Measurements from ENCODE around the gene RDH13. TPM values are rescaled to one million over a fixed set of nuclear protein-coding genes. Genes with fewer than 3 reads are reported as not detected.

RDH13 gene
- total RNA-seq, 4 donors from 2014 or later, result 6.3 to 25.7 (median 12.7) TPM

DNA sequence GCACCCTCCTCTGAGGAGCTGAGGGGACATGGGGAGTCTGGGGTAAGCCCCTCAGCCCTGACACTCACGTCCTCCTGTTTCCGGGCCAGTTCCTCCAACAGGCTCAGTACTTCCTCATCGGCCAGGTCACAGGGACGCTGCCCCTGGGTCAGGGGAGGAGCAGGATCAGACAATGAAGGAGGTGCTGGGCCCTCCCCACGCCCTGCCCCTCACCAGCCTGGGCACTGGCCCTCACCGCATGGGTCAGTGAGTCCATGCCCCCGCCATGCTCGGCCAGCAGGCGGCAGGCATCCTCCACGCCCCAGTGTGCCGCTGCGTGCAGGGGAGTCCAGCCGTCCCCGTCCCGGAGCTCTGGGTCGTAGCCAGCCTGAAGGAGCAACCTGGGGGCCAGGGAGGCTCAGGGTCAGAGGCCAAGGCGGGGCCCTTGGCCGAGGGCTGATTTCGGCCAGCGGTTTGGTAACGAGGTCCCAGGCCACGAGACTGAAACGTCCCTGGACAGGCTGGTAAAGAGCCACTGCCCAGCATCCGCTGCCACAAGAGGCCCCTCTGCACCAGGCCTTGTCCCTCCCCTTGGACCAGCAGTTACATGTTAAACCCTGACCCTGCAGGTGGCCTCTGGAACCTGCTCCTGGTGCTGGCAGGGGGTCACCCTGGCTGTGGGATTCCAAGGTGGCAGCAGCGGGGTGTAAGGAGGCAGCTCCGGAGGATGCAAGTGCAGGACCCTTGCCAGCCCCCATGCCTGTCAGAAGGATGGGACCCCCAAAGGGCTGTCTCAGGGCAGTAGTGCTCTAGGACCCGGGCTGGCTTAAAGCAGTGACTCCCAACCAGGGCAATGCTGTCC lies 36.0 kb upstream of the RDH13 start:
- H3K9me3 ChIP-seq, result peaks cover 0 to 9% (median 0%) of the 10 kb centered on the region in 4 donors
- no peak for DNase-seq (ENCODE audit: low spot score in 2 of 2)
- H3K27ac ChIP-seq, result peak overlapping the region in 1 of 4 donors; percentile 38
- H3K4me1 ChIP-seq, result peaks cover 0 to 23% (median 6%) of the 10 kb centered on the region in 4 donors
- H3K36me3 ChIP-seq, result peaks cover 4 to 83% (median 23%) of the 10 kb centered on the region in 3 donors
- H3K27me3 ChIP-seq, result no peaks in the 10 kb centered on the region
- H3K4me3 ChIP-seq, result no peak overlapping the region
- 62 to 79% methylated on average over 17 to 23 of the region's 27 CpGs for WGBS, 2 donors
- TF ChIP-seq EP300 (IDR thresholded peaks at IDR 0.05), result no peak

DNA sequence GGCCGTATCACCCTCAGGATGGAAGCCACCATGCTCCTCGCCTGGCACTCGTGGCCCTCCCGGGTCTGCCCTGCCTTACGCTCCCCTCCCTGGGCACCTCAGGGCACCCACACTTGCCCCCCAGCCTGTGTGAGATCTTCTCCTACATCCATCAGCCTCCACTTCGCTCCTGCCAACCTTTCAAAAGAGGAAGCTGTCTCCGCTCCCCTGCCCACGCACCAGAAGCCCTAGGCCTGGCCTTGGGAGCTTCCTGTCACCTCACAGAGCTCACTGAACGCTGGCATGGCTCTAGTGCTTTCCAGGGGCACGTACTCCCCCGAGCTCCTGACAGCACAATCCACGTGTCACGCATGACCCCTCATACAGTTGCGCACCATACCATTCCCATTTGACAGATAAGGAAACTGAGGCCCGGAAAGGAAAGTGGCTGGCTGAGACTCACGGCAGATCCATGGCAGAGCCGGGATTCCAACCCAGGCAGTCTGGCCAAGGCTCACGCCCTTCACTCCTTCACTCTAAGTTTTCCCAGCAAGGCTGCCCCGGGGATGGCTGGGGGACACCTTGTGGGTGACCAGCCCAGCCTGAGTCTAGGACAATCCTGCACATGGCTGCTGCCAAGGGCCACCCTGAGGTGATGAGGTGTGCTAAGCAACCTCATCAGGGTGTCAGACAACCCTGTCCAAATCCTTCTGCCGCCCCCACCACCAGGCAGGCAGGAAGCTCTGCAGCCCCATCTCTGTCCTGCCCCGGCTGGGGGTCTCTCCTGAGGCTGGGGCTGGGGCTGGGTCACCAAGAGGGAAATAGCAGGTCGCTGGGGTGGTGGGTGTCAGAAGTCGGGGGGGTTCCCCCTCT lies 35.1 kb upstream of the RDH13 start:
- 90 to 93% methylated on average over 20 to 23 of the region's 23 CpGs for WGBS, 2 donors
- Histone ChIP-seq H3K27ac (no peak overlapping the region), H3K27me3 (no peaks in the 10 kb centered on the region), H3K36me3 (peaks cover 4 to 75% (median 17%) of the 10 kb centered on the region in 3 donors), H3K9me3 (peaks cover 0 to 4% (median 0%) of the 10 kb centered on the region in 4 donors), H3K4me1 (peaks cover 0 to 23% (median 6%) of the 10 kb centered on the region in 4 donors), H3K4me3 (no peak overlapping the region)
- no peak for DNase-seq (ENCODE audit: low spot score in 2 of 2)
- TF ChIP-seq EP300 (IDR thresholded peaks at IDR 0.05) (no peak), POLR2A (IDR thresholded peaks at IDR 0.05) (no peak)
- TF ChIP-seq, protein P1, sequence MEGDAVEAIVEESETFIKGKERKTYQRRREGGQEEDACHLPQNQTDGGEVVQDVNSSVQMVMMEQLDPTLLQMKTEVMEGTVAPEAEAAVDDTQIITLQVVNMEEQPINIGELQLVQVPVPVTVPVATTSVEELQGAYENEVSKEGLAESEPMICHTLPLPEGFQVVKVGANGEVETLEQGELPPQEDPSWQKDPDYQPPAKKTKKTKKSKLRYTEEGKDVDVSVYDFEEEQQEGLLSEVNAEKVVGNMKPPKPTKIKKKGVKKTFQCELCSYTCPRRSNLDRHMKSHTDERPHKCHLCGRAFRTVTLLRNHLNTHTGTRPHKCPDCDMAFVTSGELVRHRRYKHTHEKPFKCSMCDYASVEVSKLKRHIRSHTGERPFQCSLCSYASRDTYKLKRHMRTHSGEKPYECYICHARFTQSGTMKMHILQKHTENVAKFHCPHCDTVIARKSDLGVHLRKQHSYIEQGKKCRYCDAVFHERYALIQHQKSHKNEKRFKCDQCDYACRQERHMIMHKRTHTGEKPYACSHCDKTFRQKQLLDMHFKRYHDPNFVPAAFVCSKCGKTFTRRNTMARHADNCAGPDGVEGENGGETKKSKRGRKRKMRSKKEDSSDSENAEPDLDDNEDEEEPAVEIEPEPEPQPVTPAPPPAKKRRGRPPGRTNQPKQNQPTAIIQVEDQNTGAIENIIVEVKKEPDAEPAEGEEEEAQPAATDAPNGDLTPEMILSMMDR (IDR thresholded peaks at IDR 0.05), result no peak

DNA sequence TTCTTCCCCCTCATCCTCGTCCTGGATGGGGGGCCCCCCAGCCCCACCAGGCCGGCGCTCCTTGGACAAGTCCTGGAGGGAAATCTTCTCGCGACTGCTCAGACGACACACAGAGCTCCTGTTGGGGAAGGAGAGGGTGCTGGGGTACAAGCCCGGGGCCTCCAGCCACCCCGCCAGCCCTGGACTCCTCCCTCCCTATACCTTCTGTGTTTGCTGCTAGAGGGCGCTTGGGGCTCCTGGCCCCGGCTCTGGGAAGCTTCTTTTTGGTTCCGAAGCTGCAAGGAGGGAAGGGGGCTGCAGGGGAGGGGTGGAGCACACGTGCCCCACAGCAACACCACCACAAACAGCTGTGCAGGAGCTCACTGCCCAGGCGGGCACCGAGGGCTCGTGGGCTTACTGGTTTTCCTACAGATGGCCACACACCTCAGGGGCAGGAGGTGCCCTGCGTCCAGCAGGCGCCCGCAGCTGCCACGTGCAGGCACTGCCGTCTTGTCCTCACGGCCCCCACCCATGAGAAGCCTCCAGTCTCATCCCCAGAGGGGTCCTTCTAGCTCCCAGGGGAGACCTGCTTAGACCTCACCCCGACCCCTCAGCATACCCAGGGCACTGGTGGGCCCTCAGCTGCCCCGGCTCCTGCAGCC lies 33.2 kb upstream of the RDH13 start:
- no peak overlapping the region for H3K4me3 ChIP-seq
- H3K27me3 ChIP-seq, result no peaks in the 10 kb centered on the region
- H3K27ac ChIP-seq, result no peak overlapping the region
- TF ChIP-seq POLR2A (IDR thresholded peaks at IDR 0.05) (no peak), EP300 (IDR thresholded peaks at IDR 0.05) (no peak)
- TF ChIP-seq, protein P1 (IDR thresholded peaks at IDR 0.05), result no peak
- H3K9me3 ChIP-seq, result no peaks in the 10 kb centered on the region
- H3K36me3 ChIP-seq, result peaks cover 4 to 75% (median 25%) of the 10 kb centered on the region in 3 donors
- WGBS, 2 donors, result 77 to 80% methylated on average over 17 to 23 of the region's 23 CpGs
- DNase-seq (ENCODE audit: low spot score in 2 of 2), result no peak
- peaks cover 0 to 23% (median 6%) of the 10 kb centered on the region in 4 donors for H3K4me1 ChIP-seq

DNA sequence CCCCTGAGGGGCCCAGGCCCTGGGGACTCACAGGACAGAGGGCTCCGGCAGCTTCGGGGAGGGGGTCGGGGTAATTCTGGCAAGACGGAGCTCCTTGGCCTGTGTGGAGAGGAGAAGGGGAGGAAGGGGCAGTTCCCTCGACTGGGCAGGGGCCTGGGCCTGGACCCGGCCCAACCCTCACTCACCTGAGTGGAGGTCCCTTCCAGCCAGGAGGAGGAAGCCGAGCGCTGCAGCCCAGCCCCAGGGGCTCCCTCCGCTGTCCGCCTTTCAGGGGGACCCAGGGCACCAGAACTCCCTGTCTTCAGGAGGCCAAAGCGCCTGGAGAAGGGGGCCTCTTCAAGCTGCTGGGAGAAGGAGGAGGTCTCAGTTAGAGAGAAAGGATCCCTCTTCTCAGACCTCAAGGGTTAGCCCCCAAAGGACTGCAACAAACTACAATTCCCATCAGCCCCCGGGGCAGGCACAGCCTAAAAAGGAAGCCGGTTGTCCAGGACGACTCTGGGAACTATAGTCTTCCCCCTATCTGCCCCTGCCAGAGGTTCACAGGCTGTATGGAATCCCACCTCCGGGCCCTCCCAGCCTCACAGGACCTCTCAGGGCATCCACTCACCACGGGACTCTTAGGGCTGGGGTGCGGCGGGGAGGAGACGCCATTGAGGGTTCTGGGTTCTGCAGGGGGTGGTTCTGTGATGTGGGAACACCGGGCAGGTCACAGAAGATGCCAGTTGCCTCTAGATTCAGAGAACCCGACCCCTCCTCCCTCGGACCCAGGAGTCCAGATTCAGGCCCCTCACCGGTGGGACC lies 32.5 kb upstream of the RDH13 start:
- Histone ChIP-seq H3K4me3 (no peak overlapping the region), H3K36me3 (peaks cover 4 to 75% (median 28%) of the 10 kb centered on the region in 3 donors), H3K27me3 (no peaks in the 10 kb centered on the region), H3K27ac (no peak overlapping the region), H3K4me1 (peaks cover 0 to 18% (median 6%) of the 10 kb centered on the region in 4 donors), H3K9me3 (no peaks in the 10 kb centered on the region)
- no peak for DNase-seq (ENCODE audit: low spot score in 2 of 2)
- 80 to 84% methylated on average over 14 to 23 of the region's 23 CpGs for WGBS, 2 donors
- TF ChIP-seq EP300 (IDR thresholded peaks at IDR 0.05) (no peak), POLR2A (IDR thresholded peaks at IDR 0.05) (no peak)
- TF ChIP-seq, protein P1 (IDR thresholded peaks at IDR 0.05), result no peak
